Measurements from ENCODE around the gene CACNA1B. TPM values are rescaled to one million over a fixed set of nuclear protein-coding genes. Genes with fewer than 3 reads are reported as not detected.

Gene CACNA1B
- total and polyA plus RNA-seq, 2 experiments from 2014 or later: 0.39 to 0.60 TPM

GRCh38 chr9:138063785-138064184, 186.2 kb downstream of the CACNA1B start:
- Histone ChIP-seq H3K9me3 (ENCODE audit: low read depth) (no peaks in the 10 kb centered on the region), H3K27me3 (no peaks in the 10 kb centered on the region), H3K4me3 (no peak overlapping the region), H3K27ac (no peak overlapping the region), H3K36me3 (no peaks in the 10 kb centered on the region), H3K4me1 (ENCODE audit: low read depth) (no peaks in the 10 kb centered on the region)
- no peak for DNase-seq (ENCODE audit: low read depth in 1 of 2, low spot score in 1 of 2)
- TF ChIP-seq CTCF (IDR thresholded peaks at IDR 0.05; ENCODE audit: low read depth, low read length): no peak

DNA sequence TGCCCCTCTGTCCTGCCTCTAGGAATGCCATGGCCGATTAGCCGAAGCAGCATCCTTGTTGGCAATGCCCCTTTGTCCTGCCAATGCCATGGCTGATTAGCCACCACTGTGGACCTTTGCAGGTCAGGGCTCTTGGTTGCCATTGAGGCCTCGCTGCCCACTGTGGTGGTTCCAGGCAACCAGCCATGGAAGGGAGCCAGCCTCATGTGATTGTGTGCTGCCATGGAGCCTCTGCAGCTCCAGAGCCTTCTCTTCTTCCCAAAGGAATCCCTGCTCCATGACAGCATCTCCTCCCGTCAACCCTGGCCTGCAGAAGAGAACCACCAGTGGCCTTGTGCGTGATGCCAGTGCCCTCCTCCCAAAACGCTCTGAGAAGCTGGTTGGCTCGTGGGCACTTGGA, 187.0 kb downstream of the CACNA1B start:
- H3K36me3 ChIP-seq: no peaks in the 10 kb centered on the region
- H3K27ac ChIP-seq: no peak overlapping the region
- no peaks in the 10 kb centered on the region for H3K9me3 ChIP-seq (ENCODE audit: low read depth)
- TF ChIP-seq CTCF (IDR thresholded peaks at IDR 0.05; ENCODE audit: low read depth, low read length): no peak
- H3K27me3 ChIP-seq: no peaks in the 10 kb centered on the region
- no peaks in the 10 kb centered on the region for H3K4me1 ChIP-seq (ENCODE audit: low read depth)
- DNase-seq (ENCODE audit: low read depth in 1 of 2, low spot score in 1 of 2): no peak
- H3K4me3 ChIP-seq: no peak overlapping the region

GRCh38 chr9:138065287-138065686, 187.7 kb downstream of the CACNA1B start:
- Histone ChIP-seq H3K4me3 (no peak overlapping the region), H3K36me3 (no peaks in the 10 kb centered on the region), H3K27ac (no peak overlapping the region), H3K9me3 (ENCODE audit: low read depth) (no peaks in the 10 kb centered on the region), H3K4me1 (ENCODE audit: low read depth) (no peaks in the 10 kb centered on the region), H3K27me3 (no peaks in the 10 kb centered on the region)
- no peak for DNase-seq (ENCODE audit: low read depth in 1 of 2, low spot score in 1 of 2)
- no peak for TF ChIP-seq CTCF (IDR thresholded peaks at IDR 0.05; ENCODE audit: low read depth, low read length)

DNA sequence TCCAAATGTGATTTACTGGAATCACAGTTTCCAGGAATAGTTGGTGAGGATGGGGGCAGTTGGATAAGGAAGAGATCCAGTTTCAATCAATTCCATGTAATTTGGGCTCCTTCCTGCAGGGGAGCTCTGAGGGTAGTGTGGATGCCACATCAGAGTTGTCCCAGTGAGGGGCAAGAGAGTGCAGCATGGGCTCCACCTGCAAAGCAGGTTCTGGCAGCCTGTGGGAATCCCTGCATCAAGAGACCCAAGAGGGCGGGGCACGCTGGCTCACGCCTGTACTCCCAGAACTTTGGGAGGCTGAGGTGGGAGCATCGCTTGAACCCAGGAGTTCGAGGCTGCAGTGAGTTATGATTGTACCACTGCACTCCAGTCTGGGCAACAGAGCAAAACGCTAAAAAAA, 188.5 kb downstream of the CACNA1B start:
- no peak for DNase-seq (ENCODE audit: low read depth in 1 of 2, low spot score in 1 of 2)
- no peak overlapping the region for H3K4me3 ChIP-seq
- H3K4me1 ChIP-seq (ENCODE audit: low read depth): no peaks in the 10 kb centered on the region
- no peaks in the 10 kb centered on the region for H3K9me3 ChIP-seq (ENCODE audit: low read depth)
- H3K27ac ChIP-seq: no peak overlapping the region
- no peaks in the 10 kb centered on the region for H3K27me3 ChIP-seq
- no peaks in the 10 kb centered on the region for H3K36me3 ChIP-seq
- TF ChIP-seq CTCF (IDR thresholded peaks at IDR 0.05; ENCODE audit: low read depth, low read length): no peak

DNA sequence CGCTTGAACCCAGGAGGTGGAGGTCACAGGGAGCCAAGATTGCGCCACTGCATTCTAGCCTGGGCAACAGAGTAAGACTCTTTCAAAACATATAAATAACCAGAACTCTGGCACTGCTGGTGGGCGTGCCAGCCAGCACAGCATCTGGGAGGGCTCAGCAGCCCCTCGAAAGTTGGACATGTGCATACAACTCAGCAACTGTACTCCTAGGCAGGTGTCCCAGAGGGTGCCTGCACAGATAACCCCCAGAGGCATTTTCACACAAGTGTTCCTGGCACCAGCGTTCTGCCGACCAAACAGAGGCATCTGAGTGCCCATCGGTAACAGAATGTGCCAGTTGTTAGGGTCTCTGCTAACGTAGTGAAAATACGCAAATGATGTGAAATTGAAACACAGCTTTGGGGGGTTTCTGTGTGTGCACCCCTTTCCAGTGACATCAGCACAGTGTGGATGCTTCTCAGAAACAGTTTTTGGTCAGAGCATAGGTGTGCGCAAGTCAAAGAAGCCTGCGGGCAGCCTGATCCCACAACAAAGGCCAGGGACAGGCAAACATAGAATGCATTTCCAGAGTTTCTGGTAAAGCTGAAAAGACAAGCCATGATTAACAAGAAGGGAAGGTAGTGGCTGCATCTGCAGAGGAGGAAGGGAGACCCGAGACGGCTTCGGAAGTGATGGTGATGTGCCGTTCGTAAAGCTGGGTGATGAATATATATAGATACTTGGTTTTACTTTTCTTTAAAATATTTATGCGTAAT, 190.2 kb downstream of the CACNA1B start:
- no peaks in the 10 kb centered on the region for H3K4me1 ChIP-seq (ENCODE audit: low read depth)
- H3K27ac ChIP-seq: no peak overlapping the region
- H3K36me3 ChIP-seq: no peaks in the 10 kb centered on the region
- no peaks in the 10 kb centered on the region for H3K9me3 ChIP-seq (ENCODE audit: low read depth)
- DNase-seq (ENCODE audit: low read depth in 1 of 2, low spot score in 1 of 2): no peak
- H3K27me3 ChIP-seq: no peaks in the 10 kb centered on the region
- no peak for TF ChIP-seq CTCF (IDR thresholded peaks at IDR 0.05; ENCODE audit: low read depth, low read length)
- H3K4me3 ChIP-seq: no peak overlapping the region
